Measurements from ENCODE around the gene SPEG.
A peak's percentile ranks its signal among the peaks of the same experiment; 100 is the strongest.

The SPEG gene

GRCh38 chr2:219507581-219508443 lies 73.2 kb downstream of the SPEG start:
- TF ChIP-seq EP300 (IDR thresholded peaks at IDR 0.05; ENCODE audit: borderline replicate concordance), result no peak
- TF ChIP-seq REST (IDR thresholded peaks at IDR 0.05; ENCODE audit: low read depth), result peak; percentile 62
- no peak for TF ChIP-seq TCF12 (IDR thresholded peaks at IDR 0.05; ENCODE audit: low read depth)

- TF ChIP-seq MAX (IDR thresholded peaks at IDR 0.05) (no peak), EP300 (IDR thresholded peaks at IDR 0.05; ENCODE audit: borderline replicate concordance) (no peak), TAF1 (IDR thresholded peaks at IDR 0.05; ENCODE audit: low read depth) (no peak), CEBPB (IDR thresholded peaks at IDR 0.05) (no peak), TCF12 (IDR thresholded peaks at IDR 0.05; ENCODE audit: low read depth) (no peak), YY1 (IDR thresholded peaks at IDR 0.05; ENCODE audit: low read depth) (no peak), TEAD4 (IDR thresholded peaks at IDR 0.05) (no peak), ZBTB7A (IDR thresholded peaks at IDR 0.05; ENCODE audit: low read depth) (no peak), RAD21 (IDR thresholded peaks at IDR 0.05; ENCODE audit: low read depth) (no peak)
Observed at GRCh38 chr2:219508444-219508734, 73.7 kb downstream of the SPEG start.

GRCh38 chr2:219508971-219509779 lies 74.5 kb downstream of the SPEG start:
- TF ChIP-seq EP300 (IDR thresholded peaks at IDR 0.05; ENCODE audit: borderline replicate concordance), result no peak
- TF ChIP-seq RAD21 (IDR thresholded peaks at IDR 0.05; ENCODE audit: low read depth), result no peak
- TF ChIP-seq TAF1 (IDR thresholded peaks at IDR 0.05; ENCODE audit: low read depth), result no peak
- no peak for TF ChIP-seq MAX (IDR thresholded peaks at IDR 0.05)
- TF ChIP-seq YY1 (IDR thresholded peaks at IDR 0.05; ENCODE audit: low read depth), result no peak
- TF ChIP-seq ZBTB7A (IDR thresholded peaks at IDR 0.05; ENCODE audit: low read depth), result no peak
- TF ChIP-seq CREB1 (IDR thresholded peaks at IDR 0.05; ENCODE audit: low read depth), result no peak
- TF ChIP-seq NFIC (IDR thresholded peaks at IDR 0.05), result no peak
- no peak for TF ChIP-seq EGR1 (IDR thresholded peaks at IDR 0.05)

GRCh38 chr2:219509780-219510511 lies 75.3 kb downstream of the SPEG start:
- TF ChIP-seq YY1 (IDR thresholded peaks at IDR 0.05; ENCODE audit: low read depth), result no peak
- TF ChIP-seq ZBTB7A (IDR thresholded peaks at IDR 0.05; ENCODE audit: low read depth), result peak; percentile 77; the same call in 1 of the 2 replicates
- peak; percentile 52 for TF ChIP-seq RAD21 (IDR thresholded peaks at IDR 0.05; ENCODE audit: low read depth)

- TF ChIP-seq CEBPB (IDR thresholded peaks at IDR 0.05) (no peak), EGR1 (IDR thresholded peaks at IDR 0.05) (no peak), YY1 (IDR thresholded peaks at IDR 0.05; ENCODE audit: low read depth) (no peak), TEAD4 (IDR thresholded peaks at IDR 0.05) (no peak), REST (IDR thresholded peaks at IDR 0.05; ENCODE audit: low read depth) (no peak), TCF12 (IDR thresholded peaks at IDR 0.05; ENCODE audit: low read depth) (no peak), CREB1 (IDR thresholded peaks at IDR 0.05; ENCODE audit: low read depth) (no peak), RAD21 (IDR thresholded peaks at IDR 0.05; ENCODE audit: low read depth) (no peak), USF1 (IDR thresholded peaks at IDR 0.05) (no peak), FOXM1 (IDR thresholded peaks at IDR 0.05; ENCODE audit: borderline replicate concordance, low read depth) (no peak), MAX (IDR thresholded peaks at IDR 0.05) (no peak), EP300 (IDR thresholded peaks at IDR 0.05; ENCODE audit: borderline replicate concordance) (no peak), TAF1 (IDR thresholded peaks at IDR 0.05; ENCODE audit: low read depth) (no peak), ZBTB7A (IDR thresholded peaks at IDR 0.05; ENCODE audit: low read depth) (no peak), NFIC (IDR thresholded peaks at IDR 0.05) (no peak)
Observed at GRCh38 chr2:219510512-219511135, 76.0 kb downstream of the SPEG start.
